Mesendoderm (in vitro differentiated cells): ENCODE data around the gene MAPK8IP1.

Experiments used
- DNase-seq: peaks from one replicate; pipeline ENCODE4 v3.0.0; 2013
- H2AK5ac ChIP-seq: 2 replicates; pipeline ENCODE4 v1.6.1; 2013; ENCODE audit warnings: low read length, inconsistent platforms
- H2BK120ac ChIP-seq: 2 replicates; pipeline ENCODE4 v1.6.1; 2013; ENCODE audit warnings: low read depth, mild to moderate bottlenecking, low read length, moderate library complexity, mixed read lengths
- H2BK15ac ChIP-seq: replicated peaks from 2 replicates; pipeline ENCODE4 v1.6.1; 2013; ENCODE audit warnings: low read depth, mild to moderate bottlenecking, moderate library complexity
- H2BK5ac ChIP-seq: 2 replicates; pipeline ENCODE4 v1.6.1; 2013; ENCODE audit warnings: low read length, inconsistent platforms
- H3K18ac ChIP-seq: 2 replicates; pipeline ENCODE4 v1.6.1; 2013; ENCODE audit warnings: mild to moderate bottlenecking, low read length, mixed read lengths
- H3K23ac ChIP-seq: one replicate; pipeline ENCODE4 v1.6.1; 2013; ENCODE audit warnings: low read length
- H3K27ac ChIP-seq: 2 replicates; pipeline ENCODE4 v1.5.1; 2013; ENCODE audit warnings: low read depth, mild to moderate bottlenecking, inconsistent platforms, low read length, moderate library complexity
- H3K27me3 ChIP-seq: 2 replicates; pipeline ENCODE4 v1.6.1; 2013; ENCODE audit warnings: low read length, control low read depth, mild to moderate bottlenecking, inconsistent platforms; ENCODE audit not compliant: insufficient read depth, poor library complexity
- H3K36me3 ChIP-seq: 2 replicates; pipeline ENCODE4 v1.6.1; 2013; ENCODE audit warnings: low read length, inconsistent platforms; ENCODE audit not compliant: control insufficient read depth, insufficient read depth
- H3K4ac ChIP-seq: one replicate; pipeline ENCODE4 v1.6.1; 2013; ENCODE audit warnings: low read depth, mild to moderate bottlenecking, low read length, moderate library complexity
- H3K4me1 ChIP-seq: 2 replicates; pipeline ENCODE4 v1.6.1; 2013; ENCODE audit warnings: low read depth, low read length, inconsistent platforms; ENCODE audit not compliant: control insufficient read depth
- H3K4me2 ChIP-seq: 2 replicates; pipeline ENCODE4 v1.6.1; 2013; ENCODE audit warnings: low read length
- H3K4me3 ChIP-seq: 2 replicates; pipeline ENCODE4 v1.5.1; 2013; ENCODE audit warnings: mild to moderate bottlenecking, low read length
- H3K56ac ChIP-seq: one replicate; pipeline ENCODE4 v1.6.1; 2013; ENCODE audit warnings: low read length
- H3K79me1 ChIP-seq: 2 replicates; pipeline ENCODE4 v1.6.1; 2013; ENCODE audit warnings: low read length, inconsistent platforms
- H3K79me2 ChIP-seq: 2 replicates; pipeline ENCODE4 v1.6.1; 2013; ENCODE audit warnings: mild to moderate bottlenecking, low read length; ENCODE audit not compliant: control insufficient read depth, insufficient read depth
- H3K9ac ChIP-seq: 2 replicates; pipeline ENCODE4 v1.6.1; 2013; ENCODE audit warnings: low read length, inconsistent platforms
- H4K5ac ChIP-seq: one replicate; pipeline ENCODE4 v1.6.1; 2013; ENCODE audit warnings: low read length
- H4K8ac ChIP-seq: one replicate; pipeline ENCODE4 v1.6.1; 2013; ENCODE audit warnings: low read depth, mild to moderate bottlenecking, control low read depth, low read length, moderate library complexity
- WGBS: extraction: QIAGEN DNeasy Blood & Tissue Kit; methylation state at CpG from one replicate; pipeline ENCODE4 v1.1.7; 2013; ENCODE audit warnings: low lambda C conversion rate, missing lambda C conversion rate; ENCODE audit not compliant: insufficient coverage; ENCODE audit errors: extremely low coverage; 5-methylcytosine and 5-hydroxymethylcytosine counted together

Gene MAPK8IP1

DNA sequence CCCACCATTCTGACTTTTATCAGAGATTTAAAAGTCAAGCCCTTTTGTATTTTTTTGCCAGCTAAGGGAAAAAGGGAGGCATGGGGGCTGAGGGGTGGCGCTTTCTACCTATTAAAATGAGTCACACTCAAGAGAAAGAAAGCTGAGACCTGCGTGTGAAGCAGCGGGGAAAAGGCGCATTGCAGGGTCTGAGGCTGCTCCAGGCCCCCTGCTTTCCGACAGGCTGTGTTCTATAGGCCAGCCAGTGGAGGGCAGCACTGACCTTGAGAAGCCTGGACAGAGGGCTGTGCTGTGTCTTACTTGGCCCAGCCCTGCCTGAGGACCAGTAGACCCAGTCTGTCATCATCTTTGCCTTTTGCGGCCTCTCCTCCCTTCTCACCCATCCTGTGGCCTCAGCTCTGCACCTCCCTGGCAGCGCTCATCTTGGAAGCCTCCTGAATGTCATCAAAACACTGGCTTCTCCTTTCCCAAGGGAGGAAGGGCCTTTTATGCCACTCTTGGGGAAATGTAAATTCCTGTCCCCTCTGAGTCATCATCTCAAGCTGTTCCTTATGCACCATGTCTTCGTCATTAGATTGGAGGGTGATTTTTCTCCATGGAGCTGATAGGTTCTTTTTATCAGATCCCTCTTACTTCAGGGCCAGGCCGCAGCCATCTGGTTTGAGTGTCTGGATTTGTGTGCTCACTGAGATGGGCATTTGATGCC is 12.6 kb upstream of the MAPK8IP1 start:
- H3K27me3 ChIP-seq = no peaks in the 10 kb centered on the region
- H3K4ac ChIP-seq = no peak overlapping the region
- whole genome bisulfite sequencing = no CpG with 5 or more reads among the region's 9 CpGs
- no peak overlapping the region for H3K56ac ChIP-seq
- no peak overlapping the region for H4K5ac ChIP-seq
- no peaks in the 10 kb centered on the region for H3K79me1 ChIP-seq
- no peak overlapping the region for H2BK120ac ChIP-seq
- no peak overlapping the region for H3K4me3 ChIP-seq
- no peak overlapping the region for H4K8ac ChIP-seq
- H3K36me3 ChIP-seq = peaks cover 8% of the 10 kb centered on the region
- H2BK5ac ChIP-seq = no peak overlapping the region
- H3K27ac ChIP-seq = no peak overlapping the region
- H3K4me1 ChIP-seq = peaks cover 3% of the 10 kb centered on the region
- no peak overlapping the region for H3K4me2 ChIP-seq
- DNase-seq = peak; percentile 94
- no peak overlapping the region for H2BK15ac ChIP-seq
- no peak overlapping the region for H2AK5ac ChIP-seq
- no peak overlapping the region for H3K18ac ChIP-seq
- no peak overlapping the region for H3K9ac ChIP-seq
- H3K23ac ChIP-seq = no peak overlapping the region
- H3K79me2 ChIP-seq = no peaks in the 10 kb centered on the region

- H3K36me3 ChIP-seq = no peaks in the 10 kb centered on the region
- no peak overlapping the region for H2BK15ac ChIP-seq
- no peaks in the 10 kb centered on the region for H3K79me1 ChIP-seq
- no CpG with 5 or more reads among the region's 6 CpGs for WGBS
- no peak overlapping the region for H3K4me2 ChIP-seq
- no peak overlapping the region for H4K5ac ChIP-seq
- no peaks in the 10 kb centered on the region for H3K79me2 ChIP-seq
- H3K4ac ChIP-seq = no peak overlapping the region
- peaks cover 3% of the 10 kb centered on the region for H3K4me1 ChIP-seq
- no peak overlapping the region for H4K8ac ChIP-seq
- H3K27ac ChIP-seq = no peak overlapping the region
- no peak overlapping the region for H3K9ac ChIP-seq
- no peak overlapping the region for H2BK5ac ChIP-seq
- no peak overlapping the region for H3K23ac ChIP-seq
- H3K56ac ChIP-seq = peak overlapping the region; percentile 22
- no peak overlapping the region for H3K4me3 ChIP-seq
- no peak overlapping the region for H2BK120ac ChIP-seq
- H3K27me3 ChIP-seq = no peaks in the 10 kb centered on the region
- DNase-seq = peak; percentile 39
- H3K18ac ChIP-seq = no peak overlapping the region
- H2AK5ac ChIP-seq = no peak overlapping the region
Observed at GRCh38 chr11:45876401-45876800, 9.1 kb upstream of the MAPK8IP1 start.

DNA sequence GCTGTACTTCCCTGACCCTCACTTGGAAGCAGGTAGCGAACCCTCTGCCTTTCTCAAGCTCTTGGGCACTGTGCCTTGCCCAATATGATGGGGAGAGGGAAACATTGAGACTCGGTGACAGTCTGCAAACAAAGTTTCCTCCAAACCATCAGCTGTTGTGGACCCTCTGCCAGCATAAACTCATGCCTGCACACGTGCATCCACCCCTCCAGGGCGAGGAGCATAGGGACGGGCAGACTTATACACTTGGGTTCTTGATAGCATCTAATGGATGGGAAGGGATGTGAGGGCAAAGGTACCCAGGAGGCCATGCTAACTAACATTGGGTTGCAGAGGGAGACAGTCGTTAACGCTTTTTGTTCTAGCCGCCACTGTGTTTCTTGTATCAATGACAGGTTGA is 8.2 kb upstream of the MAPK8IP1 start:
- H2BK15ac ChIP-seq = no peak overlapping the region
- no peak overlapping the region for H3K23ac ChIP-seq
- H3K27me3 ChIP-seq = no peaks in the 10 kb centered on the region
- H3K27ac ChIP-seq = no peak overlapping the region
- H3K79me1 ChIP-seq = no peaks in the 10 kb centered on the region
- H3K36me3 ChIP-seq = no peaks in the 10 kb centered on the region
- no peak overlapping the region for H2AK5ac ChIP-seq
- H3K56ac ChIP-seq = no peak overlapping the region
- no peaks in the 10 kb centered on the region for H3K79me2 ChIP-seq
- peaks cover 3% of the 10 kb centered on the region for H3K4me1 ChIP-seq
- H3K4me2 ChIP-seq = no peak overlapping the region
- no peak overlapping the region for H4K8ac ChIP-seq
- no peak overlapping the region for H3K4ac ChIP-seq
- WGBS = no CpG with 5 or more reads among the region's 8 CpGs
- no peak overlapping the region for H3K4me3 ChIP-seq
- no peak for DNase-seq
- H3K18ac ChIP-seq = no peak overlapping the region
- H2BK5ac ChIP-seq = no peak overlapping the region
- H4K5ac ChIP-seq = no peak overlapping the region
- H3K9ac ChIP-seq = no peak overlapping the region
- H2BK120ac ChIP-seq = no peak overlapping the region

DNA sequence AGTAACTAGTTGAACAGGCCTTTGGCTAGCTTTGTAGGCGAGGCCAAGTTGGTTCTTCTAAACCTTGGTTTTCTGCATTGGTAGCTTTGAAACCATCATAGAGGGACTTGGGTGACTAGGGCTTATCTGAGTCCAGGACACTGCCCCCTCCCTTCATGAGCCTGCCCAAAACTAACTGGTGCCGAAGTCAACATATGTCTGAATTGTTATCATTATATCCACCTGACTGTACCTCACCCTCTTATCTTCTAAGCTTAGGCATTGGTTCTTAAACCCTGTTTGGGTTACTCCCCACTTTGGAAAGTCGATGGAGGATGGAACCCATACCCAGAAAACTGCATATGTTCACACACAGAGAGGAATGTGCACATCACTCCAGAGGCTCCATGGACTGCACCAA is 7.6 kb upstream of the MAPK8IP1 start:
- no peak overlapping the region for H3K4me2 ChIP-seq
- no peak for DNase-seq
- H4K5ac ChIP-seq = no peak overlapping the region
- H4K8ac ChIP-seq = no peak overlapping the region
- peaks cover 3% of the 10 kb centered on the region for H3K4me1 ChIP-seq
- no peak overlapping the region for H3K23ac ChIP-seq
- no peak overlapping the region for H2AK5ac ChIP-seq
- H3K4me3 ChIP-seq = no peak overlapping the region
- no peak overlapping the region for H3K18ac ChIP-seq
- H3K27me3 ChIP-seq = no peaks in the 10 kb centered on the region
- no peak overlapping the region for H2BK120ac ChIP-seq
- no peaks in the 10 kb centered on the region for H3K79me2 ChIP-seq
- no peak overlapping the region for H3K27ac ChIP-seq
- no CpG with 5 or more reads among the region's 3 CpGs for WGBS
- no peaks in the 10 kb centered on the region for H3K79me1 ChIP-seq
- H3K4ac ChIP-seq = no peak overlapping the region
- no peaks in the 10 kb centered on the region for H3K36me3 ChIP-seq
- no peak overlapping the region for H3K9ac ChIP-seq
- H2BK15ac ChIP-seq = no peak overlapping the region
- no peak overlapping the region for H2BK5ac ChIP-seq
- H3K56ac ChIP-seq = no peak overlapping the region

GRCh38 chr11:45879803-45880686 is 5.4 kb upstream of the MAPK8IP1 start:
- no peak overlapping the region for H3K4me2 ChIP-seq
- H2BK120ac ChIP-seq = no peak overlapping the region
- H2BK15ac ChIP-seq = no peak overlapping the region
- H3K9ac ChIP-seq = no peak overlapping the region
- no CpG with 5 or more reads among the region's 7 CpGs for WGBS
- no peak overlapping the region for H4K5ac ChIP-seq
- peaks cover 3% of the 10 kb centered on the region for H3K4me1 ChIP-seq
- no peak overlapping the region for H3K4ac ChIP-seq
- no peak overlapping the region for H2BK5ac ChIP-seq
- H3K56ac ChIP-seq = no peak overlapping the region
- H3K4me3 ChIP-seq = no peak overlapping the region
- no peak overlapping the region for H3K27ac ChIP-seq
- no peak for DNase-seq
- H3K23ac ChIP-seq = no peak overlapping the region
- no peak overlapping the region for H3K18ac ChIP-seq
- no peak overlapping the region for H2AK5ac ChIP-seq
- no peaks in the 10 kb centered on the region for H3K79me1 ChIP-seq
- H3K79me2 ChIP-seq = no peaks in the 10 kb centered on the region
- no peaks in the 10 kb centered on the region for H3K36me3 ChIP-seq
- H4K8ac ChIP-seq = no peak overlapping the region
- no peaks in the 10 kb centered on the region for H3K27me3 ChIP-seq
